Measurements from ENCODE around the gene PCCA.
"Not testable (repeated sequence)": the region's sequence is repeated elsewhere in the genome, so short reads cannot be mapped to it uniquely, and the experiment has no call there.

The PCCA gene

GRCh38 chr13:100364591-100364990 is 275.7 kb downstream of the PCCA start:
- no peak for DNase-seq

- DNase-seq: no peak
Measured at GRCh38 chr13:100365680-100366079, 276.8 kb downstream of the PCCA start.

- DNase-seq: no peak
Measured at GRCh38 chr13:100378533-100378932, 289.6 kb downstream of the PCCA start.

GRCh38 chr13:100381595-100382224 is 292.8 kb downstream of the PCCA start:
- DNase-seq: no peak

- DNase-seq: no peak
Measured at GRCh38 chr13:100382785-100383184, 293.9 kb downstream of the PCCA start.

GRCh38 chr13:100387416-100387815 is 298.5 kb downstream of the PCCA start:
- no peak for DNase-seq

- DNase-seq: not testable (repeated sequence)
Measured at GRCh38 chr13:100388150-100388549, 299.3 kb downstream of the PCCA start.

GRCh38 chr13:100388923-100389322 is 300.0 kb downstream of the PCCA start:
- no peak for DNase-seq

GRCh38 chr13:100389617-100390016 is 300.7 kb downstream of the PCCA start:
- no peak for DNase-seq

GRCh38 chr13:100392709-100393630 is 304.1 kb downstream of the PCCA start:
- peak; percentile 93 to 94 for DNase-seq

GRCh38 chr13:100394005-100394695 is 305.3 kb downstream of the PCCA start:
- no peak for DNase-seq

- no peak for DNase-seq
Measured at GRCh38 chr13:100395698-100396373, 306.9 kb downstream of the PCCA start.

GRCh38 chr13:100396776-100397175 is 307.9 kb downstream of the PCCA start:
- no peak for DNase-seq

GRCh38 chr13:100397627-100398026 is 308.7 kb downstream of the PCCA start:
- no peak for DNase-seq

- DNase-seq: no peak
Measured at GRCh38 chr13:100398360-100398759, 309.5 kb downstream of the PCCA start.

GRCh38 chr13:100399455-100399854 is 310.6 kb downstream of the PCCA start:
- DNase-seq: no peak

GRCh38 chr13:100403675-100404074 is 314.8 kb downstream of the PCCA start:
- no peak for DNase-seq

- no peak for DNase-seq
Measured at GRCh38 chr13:100409132-100409531, 320.2 kb downstream of the PCCA start.

- peak; percentile 73 to 78 for DNase-seq
Measured at GRCh38 chr13:100423375-100423774, 334.5 kb downstream of the PCCA start.

- DNase-seq: no peak
Measured at GRCh38 chr13:100428986-100429385, 340.1 kb downstream of the PCCA start.

- no peak for DNase-seq
Measured at GRCh38 chr13:100432611-100433010, 343.7 kb downstream of the PCCA start.

GRCh38 chr13:100433475-100433874 is 344.6 kb downstream of the PCCA start:
- no peak for DNase-seq

Measured in AML-193 (cell line).